Vagina (tissue), 2 donors: Measurements from ENCODE around the gene SMPD4. TPM values are rescaled to one million over a fixed set of nuclear protein-coding genes. Genes with fewer than 3 reads are reported as not detected.
"Not testable (repeated sequence)": the region's sequence is repeated elsewhere in the genome, so short reads cannot be mapped to it uniquely, and the experiment has no call there.

Experiments used
- DNase-seq, 2 donors: peaks; one replicate each; pipeline ENCODE4 v3.0.0-alpha.2; 2017; ENCODE audit errors: extremely low spot score in 2 of 2
- H3K27ac ChIP-seq: fragments of 200-600 bp; sonication (generic); one replicate; pipeline ENCODE4 v1.5.1; 2019
- H3K27me3 ChIP-seq: fragments of 200-600 bp; sonication (generic); one replicate; pipeline ENCODE4 v1.5.1; 2019
- H3K36me3 ChIP-seq, 2 donors: fragments of 200-600 bp; sonication (generic); one replicate each; pipeline ENCODE4 v1.5.1; 2017 to 2019
- H3K4me1 ChIP-seq: fragments of 200-600 bp; sonication (generic); one replicate; pipeline ENCODE4 v1.5.1; 2019
- H3K4me3 ChIP-seq, 2 donors: fragments of 200-600 bp; sonication (generic); 1 replicate in 1 of 2; 2 replicates in 1 of 2; pipeline ENCODE4 v1.5.1; 2016 to 2019
- H3K9me3 ChIP-seq: fragments of 200-600 bp; sonication (generic); one replicate; pipeline ENCODE4 v1.5.1; 2019
- CTCF ChIP-seq, 3 experiments: fragments of 450-650 bp in 2 of 3; fragments of 200-600 bp in 1 of 3; sonication (generic) in 1 of 3; IDR thresholded peaks; one replicate each; pipeline ENCODE4 v1.5.1; 2017 to 2019; ENCODE audit warnings: antibody characterized with exemption in 3 of 3, mild to moderate bottlenecking in 2 of 3, moderate library complexity in 2 of 3
- POLR2A ChIP-seq, 2 donors: fragments of 450-650 bp; IDR thresholded peaks; one replicate each; pipeline ENCODE4 v1.6.1; 2017; ENCODE audit warnings: antibody characterized with exemption in 2 of 2, mild to moderate bottlenecking in 2 of 2, moderate library complexity in 2 of 2
- POLR2AphosphoS5 ChIP-seq, 2 donors: sonication (generic); formaldehyde crosslinking; IDR thresholded peaks; one replicate each; pipeline ENCODE4 v1.9.0; 2017; ENCODE audit warnings: antibody characterized with exemption in 2 of 2, mild to moderate bottlenecking in 2 of 2, low read depth in 1 of 2; ENCODE audit not compliant: insufficient read depth in 1 of 2
- intact Hi-C: fragments of 100-400 bp; cut with DNase I; formaldehyde crosslinking; loops from one replicate; pipeline ENCODE4 v1.15.1; 2023
- total RNA-seq: library from RNA; depleted of rRNA; stranded (reverse); fragments of >200 nt; gene quantifications from one replicate; pipeline ENCODE4 v1.2.3, GENCODE V29; 2016

Gene SMPD4
- total RNA-seq, 1 donor from 2014 or later, result 45.2 TPM

- H3K27me3 ChIP-seq, H3K4me3 ChIP-seq, H3K27ac ChIP-seq, H3K36me3 ChIP-seq, intact Hi-C loops, DNase-seq, H3K4me1 ChIP-seq, H3K9me3 ChIP-seq: not testable (repeated sequence)
Measured at GRCh38 chr2:130138326-130138725, 43.1 kb downstream of the SMPD4 start.

DNA sequence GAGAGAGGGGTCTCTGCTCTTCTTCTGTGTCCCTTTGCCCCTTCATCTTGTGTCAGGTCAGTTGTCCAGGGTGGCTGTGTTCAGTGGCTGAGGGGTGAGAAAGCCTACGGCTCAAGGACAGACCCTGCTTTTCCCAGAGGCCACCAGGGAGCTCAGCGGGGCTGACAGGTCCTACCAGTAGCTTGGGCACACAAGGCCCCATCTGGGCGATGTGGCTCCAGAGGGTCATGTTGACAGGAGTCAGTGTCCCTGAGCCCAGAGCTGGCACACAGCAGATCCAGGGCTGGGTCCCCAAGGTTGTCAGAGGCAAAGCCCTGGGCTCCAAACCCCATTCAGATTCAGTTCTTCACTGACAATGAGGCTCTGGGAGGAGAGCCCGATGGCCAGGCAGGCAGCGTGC is 44.3 kb downstream of the SMPD4 start:
- H3K27ac ChIP-seq, DNase-seq, H3K4me3 ChIP-seq, H3K4me1 ChIP-seq, H3K36me3 ChIP-seq, H3K9me3 ChIP-seq, H3K27me3 ChIP-seq, intact Hi-C loops: not testable (repeated sequence)

DNA sequence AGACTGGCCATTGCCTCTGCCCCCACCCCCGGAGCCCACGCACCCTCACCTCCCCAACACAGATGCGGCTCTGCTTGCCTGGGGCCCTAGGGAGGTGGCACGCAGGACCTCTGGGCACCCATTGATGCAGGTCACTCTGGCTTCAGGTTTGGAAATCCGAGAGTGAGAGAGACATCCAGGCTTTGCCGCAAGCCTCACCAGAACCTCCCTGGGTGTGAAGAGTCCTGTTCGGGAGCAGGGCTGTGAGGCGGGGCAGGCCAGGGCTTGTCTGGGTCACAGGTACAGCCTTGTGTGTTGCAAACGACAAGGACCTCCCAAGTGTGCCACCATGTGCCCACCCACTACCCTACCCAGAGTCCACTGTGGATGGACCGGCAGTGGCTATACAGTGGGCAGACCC is 44.9 kb downstream of the SMPD4 start:
- intact Hi-C loops, H3K9me3 ChIP-seq, H3K36me3 ChIP-seq, DNase-seq, H3K4me1 ChIP-seq, H3K27me3 ChIP-seq, H3K27ac ChIP-seq, H3K4me3 ChIP-seq: not testable (repeated sequence)

DNA sequence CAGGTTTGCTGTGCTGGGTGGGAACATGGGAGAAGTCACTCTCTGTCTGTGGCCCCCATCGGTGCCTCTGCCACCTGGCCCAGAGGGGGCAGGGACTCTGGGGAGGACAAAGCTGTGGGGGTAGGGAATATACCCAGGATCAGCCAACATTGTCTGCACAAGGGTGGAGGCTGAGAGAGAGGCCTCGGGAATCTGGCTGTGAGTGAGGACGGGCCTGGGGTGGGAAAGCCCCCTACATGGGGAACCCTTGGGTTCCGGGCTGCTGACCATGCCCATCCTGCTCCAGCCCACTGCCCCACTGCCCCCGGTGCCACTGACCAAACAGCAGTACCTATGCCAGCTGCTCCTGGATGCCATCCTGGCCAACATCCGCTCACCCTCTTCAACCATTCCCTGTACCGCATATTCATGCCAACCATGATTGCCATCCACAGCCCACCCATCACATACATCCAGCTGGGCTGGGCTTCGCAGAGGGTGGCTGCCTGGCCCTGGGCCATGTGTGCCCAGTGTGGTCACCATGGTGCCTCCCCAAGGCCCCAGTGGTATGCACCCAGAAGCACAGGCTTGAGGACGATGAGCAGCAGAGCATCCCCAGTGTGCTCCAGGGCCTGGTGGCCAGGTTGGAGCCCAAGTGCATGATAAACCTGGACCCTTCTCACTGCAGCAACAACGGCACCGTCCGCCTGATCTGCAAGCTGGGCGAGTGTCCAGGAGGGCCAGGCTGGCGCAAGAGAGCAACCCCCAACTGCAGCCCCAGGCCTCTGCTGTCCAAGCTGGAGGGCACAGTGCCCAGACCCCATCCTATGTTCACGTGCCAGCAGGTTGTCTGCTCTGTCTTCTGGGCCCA is 45.5 kb downstream of the SMPD4 start:
- H3K27ac ChIP-seq, result no peak overlapping the region
- no peaks in the 10 kb centered on the region for H3K9me3 ChIP-seq
- no peaks in the 10 kb centered on the region for H3K27me3 ChIP-seq
- DNase-seq, result peak; percentile 49 to 85
- intact Hi-C loops, result no loop called here
- no peaks in the 10 kb centered on the region for H3K4me1 ChIP-seq
- H3K36me3 ChIP-seq, result no peaks in the 10 kb centered on the region
- TF ChIP-seq CTCF (IDR thresholded peaks at IDR 0.05) (no peak), POLR2AphosphoS5 (IDR thresholded peaks at IDR 0.05; ENCODE audit: insufficient read depth in 1 of 2, low read depth in 1 of 2) (no peak), POLR2A (IDR thresholded peaks at IDR 0.05) (no peak)
- no peak overlapping the region for H3K4me3 ChIP-seq

- DNase-seq, result peak in 1 of 2 donors; percentile 52
- H3K36me3 ChIP-seq, H3K27ac ChIP-seq, intact Hi-C loops, H3K4me1 ChIP-seq, H3K9me3 ChIP-seq, H3K27me3 ChIP-seq, H3K4me3 ChIP-seq: not testable (repeated sequence)
Measured at GRCh38 chr2:130129120-130129829, 52.1 kb downstream of the SMPD4 start, which contains the start of gene POTEF. POTEF (minus strand) TSS chr2:130129222; CDS start chr2:130120515, 8,707 bp downstream.

- H3K36me3 ChIP-seq, H3K4me3 ChIP-seq, intact Hi-C loops, H3K27ac ChIP-seq, H3K4me1 ChIP-seq, H3K27me3 ChIP-seq, H3K9me3 ChIP-seq: not testable (repeated sequence)
- peak in 1 of 2 donors; percentile 62 for DNase-seq
Measured at GRCh38 chr2:130128464-130128863, 52.9 kb downstream of the SMPD4 start.

DNA sequence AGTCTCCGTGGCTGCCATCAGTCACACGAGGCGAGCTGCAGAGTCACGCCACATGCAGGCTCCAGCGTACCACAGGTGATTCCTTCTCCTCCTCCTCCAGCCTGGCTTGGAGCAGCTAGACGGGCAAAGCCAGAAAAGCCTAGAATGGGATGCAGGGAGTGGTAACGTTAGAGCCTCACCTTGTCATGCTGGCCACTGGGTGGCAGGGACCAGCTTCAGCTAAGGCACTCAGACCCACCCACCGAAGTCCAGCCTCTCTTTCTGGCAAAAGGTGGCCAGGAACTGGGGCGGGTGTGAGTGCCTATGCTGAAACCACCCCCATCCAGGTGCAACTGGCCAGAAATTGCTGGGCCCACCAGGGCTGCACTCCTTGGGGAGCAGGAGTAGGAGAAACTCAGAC is 53.7 kb downstream of the SMPD4 start:
- H3K4me3 ChIP-seq, H3K9me3 ChIP-seq, H3K27ac ChIP-seq, H3K36me3 ChIP-seq, H3K27me3 ChIP-seq, DNase-seq, H3K4me1 ChIP-seq, intact Hi-C loops: not testable (repeated sequence)

- H3K27ac ChIP-seq, DNase-seq, H3K4me3 ChIP-seq, H3K9me3 ChIP-seq, H3K36me3 ChIP-seq, H3K27me3 ChIP-seq, intact Hi-C loops, H3K4me1 ChIP-seq: not testable (repeated sequence)
Measured at GRCh38 chr2:130120924-130121323, 60.5 kb downstream of the SMPD4 start.

GRCh38 chr2:130102597-130103363 is 78.6 kb downstream of the SMPD4 start:
- intact Hi-C loops, H3K4me3 ChIP-seq, H3K9me3 ChIP-seq, H3K4me1 ChIP-seq, H3K36me3 ChIP-seq, H3K27me3 ChIP-seq, DNase-seq, H3K27ac ChIP-seq: not testable (repeated sequence)
